Thymus (tissue), 14 donors: ENCODE measurements around the gene TBL2. TPM values are rescaled to one million over a fixed set of nuclear protein-coding genes. Genes with fewer than 3 reads are reported as not detected.

Source experiments
- DNase-seq, 9 donors: peaks; one replicate each; pipeline ENCODE4 v3.0.0-alpha.2; 2013; ENCODE audit warnings: low spot score in 9 of 9, low read depth in 6 of 9, missing footprints in 1 of 9
- H3K27ac ChIP-seq, 2 donors: one replicate each; pipeline ENCODE4 v1.5.1; 2013; ENCODE audit warnings: control low read depth in 1 of 2, low read depth in 1 of 2, low read length in 1 of 2, mild to moderate bottlenecking in 1 of 2, moderate library complexity in 1 of 2
- H3K27me3 ChIP-seq, 2 donors: one replicate each; pipeline ENCODE4 v1.5.1; 2013; ENCODE audit warnings: low read length in 1 of 2; ENCODE audit not compliant: control insufficient read depth in 2 of 2, insufficient read depth in 1 of 2
- H3K36me3 ChIP-seq, 2 donors: one replicate each; pipeline ENCODE4 v1.5.1; 2013; ENCODE audit warnings: low read length in 1 of 2, mild to moderate bottlenecking in 1 of 2, moderate library complexity in 1 of 2; ENCODE audit not compliant: control insufficient read depth in 2 of 2, insufficient read depth in 2 of 2
- H3K4me1 ChIP-seq, 2 donors: one replicate each; pipeline ENCODE4 v1.5.1; 2013; ENCODE audit warnings: low read length in 2 of 2; ENCODE audit not compliant: control insufficient read depth in 2 of 2, insufficient read depth in 2 of 2
- H3K4me3 ChIP-seq, 2 donors: one replicate each; pipeline ENCODE4 v1.5.1; 2013; ENCODE audit warnings: low read length in 2 of 2, control low read depth in 1 of 2, mild to moderate bottlenecking in 1 of 2
- H3K9me3 ChIP-seq, 2 donors: one replicate each; pipeline ENCODE4 v1.5.1; 2013; ENCODE audit warnings: low read length in 1 of 2, mild to moderate bottlenecking in 1 of 2; ENCODE audit not compliant: control insufficient read depth in 2 of 2, insufficient read depth in 1 of 2
- WGBS: extraction: QIAGEN DNeasy Blood & Tissue Kit; methylation state at CpG from one replicate; pipeline ENCODE4 v1.1.7; 2013; 5-methylcytosine and 5-hydroxymethylcytosine counted together
- long read RNA-seq, 10 donors: transcript quantifications; one replicate each; lab custom pipeline, GENCODE V29; 2026
- polyA plus RNA-seq: library from polyadenylated mRNA; stranded (reverse); fragments of 200-250 nt; gene quantifications from one replicate; pipeline ENCODE4 v1.2.3, GENCODE V29; 2013
- total RNA-seq: library from RNA; stranded (reverse); fragments of 120-200 nt; gene quantifications from one replicate; pipeline ENCODE4 v1.2.4, GENCODE V29; 2013
- donor health status: healthy.

The TBL2 gene, protein sequence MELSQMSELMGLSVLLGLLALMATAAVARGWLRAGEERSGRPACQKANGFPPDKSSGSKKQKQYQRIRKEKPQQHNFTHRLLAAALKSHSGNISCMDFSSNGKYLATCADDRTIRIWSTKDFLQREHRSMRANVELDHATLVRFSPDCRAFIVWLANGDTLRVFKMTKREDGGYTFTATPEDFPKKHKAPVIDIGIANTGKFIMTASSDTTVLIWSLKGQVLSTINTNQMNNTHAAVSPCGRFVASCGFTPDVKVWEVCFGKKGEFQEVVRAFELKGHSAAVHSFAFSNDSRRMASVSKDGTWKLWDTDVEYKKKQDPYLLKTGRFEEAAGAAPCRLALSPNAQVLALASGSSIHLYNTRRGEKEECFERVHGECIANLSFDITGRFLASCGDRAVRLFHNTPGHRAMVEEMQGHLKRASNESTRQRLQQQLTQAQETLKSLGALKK
- total RNA-seq (18.2 TPM), polyA plus RNA-seq (16.1 TPM)
- long read RNA-seq, donor 1, partial matches to known transcripts: 0 of 1 reads
- long read RNA-seq, donor 1, other reads (novel, unspliced or antisense): 0 of 1 reads
- long read RNA-seq, donor 2: 0 reads
- long read RNA-seq, donor 3, full-length matches to known transcripts: 7 of 7 reads
- long read RNA-seq, donor 3, partial matches to known transcripts: 0 of 7 reads
- long read RNA-seq, donor 3, other reads (novel, unspliced or antisense): 0 of 7 reads
- long read RNA-seq, donor 4, full-length matches to known transcripts: 3 of 3 reads
- long read RNA-seq, donor 4, partial matches to known transcripts: 0 of 3 reads
- long read RNA-seq, donor 4, other reads (novel, unspliced or antisense): 0 of 3 reads
- long read RNA-seq, donor 5, full-length matches to known transcripts: 11 of 11 reads
- long read RNA-seq, donor 5, partial matches to known transcripts: 0 of 11 reads
- long read RNA-seq, donor 5, other reads (novel, unspliced or antisense): 0 of 11 reads
- long read RNA-seq, donor 6, full-length matches to known transcripts: 4 of 4 reads
- long read RNA-seq, donor 6, partial matches to known transcripts: 0 of 4 reads
- long read RNA-seq, donor 6, other reads (novel, unspliced or antisense): 0 of 4 reads
- long read RNA-seq, donor 7, full-length matches to known transcripts: 4 of 4 reads
- long read RNA-seq, donor 7, partial matches to known transcripts: 0 of 4 reads
- long read RNA-seq, donor 7, other reads (novel, unspliced or antisense): 0 of 4 reads
- long read RNA-seq, donor 8, full-length matches to known transcripts: 3 of 3 reads
- long read RNA-seq, donor 8, partial matches to known transcripts: 0 of 3 reads
- long read RNA-seq, donor 8, other reads (novel, unspliced or antisense): 0 of 3 reads
- long read RNA-seq, donor 9, full-length matches to known transcripts: 5 of 5 reads
- long read RNA-seq, donor 9, partial matches to known transcripts: 0 of 5 reads
- long read RNA-seq, donor 9, other reads (novel, unspliced or antisense): 0 of 5 reads
- long read RNA-seq, donor 10, full-length matches to known transcripts: 1 of 1 reads
- long read RNA-seq, donor 10, partial matches to known transcripts: 0 of 1 reads
- long read RNA-seq, donor 10, other reads (novel, unspliced or antisense): 0 of 1 reads

DNA sequence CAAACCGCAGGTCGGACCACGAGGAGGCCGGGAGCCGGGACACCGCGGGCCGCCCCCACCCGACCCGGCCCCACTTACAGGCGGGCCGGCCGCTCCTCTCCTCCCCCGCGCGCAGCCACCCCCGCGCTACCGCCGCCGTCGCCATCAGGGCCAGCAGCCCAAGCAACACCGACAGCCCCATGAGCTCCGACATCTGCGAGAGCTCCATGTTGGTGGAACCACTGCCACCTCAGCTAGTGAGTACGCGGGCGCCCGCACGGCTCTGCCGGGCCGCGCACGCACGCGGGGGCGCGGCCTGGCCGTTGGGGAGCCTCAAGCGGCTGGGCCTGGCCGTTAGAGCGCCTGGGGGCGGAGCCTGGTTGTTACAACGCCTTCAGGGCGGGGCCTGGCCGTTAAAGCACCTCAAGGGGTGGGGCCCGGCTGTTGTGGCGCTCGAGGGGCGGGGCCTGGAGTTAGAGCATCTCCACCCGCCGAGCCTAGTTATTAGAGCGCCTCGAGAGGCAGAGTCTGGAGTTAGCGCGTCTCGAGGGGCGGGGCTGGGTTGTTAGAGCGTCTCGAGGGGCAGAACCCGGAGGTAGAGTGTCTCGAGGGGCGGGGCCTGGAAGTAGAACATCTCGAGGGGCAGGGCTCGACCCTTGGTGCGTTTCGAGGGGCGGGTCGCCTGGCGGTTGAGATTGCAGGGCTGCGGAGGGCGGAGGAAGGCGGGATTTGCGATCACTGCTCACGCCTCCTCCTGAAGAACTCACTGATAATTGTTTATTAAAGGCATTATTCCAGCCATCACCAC lies at the start of gene TBL2:
TSS of gene TBL2 (minus strand) at position 238 of the 787 bp plus-strand sequence. CDS start at position 208, 30 bp downstream.
- Histone ChIP-seq H3K27ac (peak within 1 kb of the TSS; percentile 87), H3K4me1 (peaks cover 6 to 20% of the 10 kb centered on the region in 2 donors), H3K4me3 (peak within 1 kb of the TSS; percentile 79 to 94), H3K9me3 (peaks cover 0 to 4% of the 10 kb centered on the region in 2 donors), H3K27me3 (no peaks in the 10 kb centered on the region), H3K36me3 (peaks cover 14% of the 10 kb centered on the region in 2 donors)
- WGBS: under 1% methylated on average over 75 of the region's 75 CpGs
- DNase-seq: peak; percentile 94 to 99 (median 97)

DNA sequence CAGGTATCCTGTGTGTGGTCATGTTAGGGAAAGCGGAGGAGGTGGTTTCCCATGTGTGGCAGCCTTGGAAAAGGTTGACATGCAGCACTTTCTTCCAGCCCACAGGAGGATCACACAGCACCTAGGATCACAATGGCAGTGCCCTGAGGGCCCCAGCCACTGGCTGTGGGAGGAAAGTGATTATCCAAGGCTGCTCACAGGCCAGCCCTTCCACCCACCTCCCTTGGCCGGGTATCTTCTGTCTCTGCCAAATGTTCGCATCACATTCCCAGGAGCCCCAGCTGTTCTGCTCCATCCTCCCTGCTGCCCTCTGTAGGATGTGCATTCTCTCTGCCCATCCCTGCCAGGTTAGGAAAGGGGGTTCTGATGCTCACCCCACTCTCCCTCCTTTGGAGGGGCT lies 48.4 kb upstream of the TBL2 start:
- H3K4me3 ChIP-seq: no peak overlapping the region
- peaks cover 2 to 4% of the 10 kb centered on the region in 2 donors for H3K9me3 ChIP-seq
- H3K36me3 ChIP-seq: no peaks in the 10 kb centered on the region
- DNase-seq: no peak
- peaks cover 3 to 13% of the 10 kb centered on the region in 2 donors for H3K4me1 ChIP-seq
- 39% methylated on average over 3 of the region's 3 CpGs for WGBS
- peaks cover 33 to 76% of the 10 kb centered on the region in 2 donors for H3K27me3 ChIP-seq
- no peak overlapping the region for H3K27ac ChIP-seq

DNA sequence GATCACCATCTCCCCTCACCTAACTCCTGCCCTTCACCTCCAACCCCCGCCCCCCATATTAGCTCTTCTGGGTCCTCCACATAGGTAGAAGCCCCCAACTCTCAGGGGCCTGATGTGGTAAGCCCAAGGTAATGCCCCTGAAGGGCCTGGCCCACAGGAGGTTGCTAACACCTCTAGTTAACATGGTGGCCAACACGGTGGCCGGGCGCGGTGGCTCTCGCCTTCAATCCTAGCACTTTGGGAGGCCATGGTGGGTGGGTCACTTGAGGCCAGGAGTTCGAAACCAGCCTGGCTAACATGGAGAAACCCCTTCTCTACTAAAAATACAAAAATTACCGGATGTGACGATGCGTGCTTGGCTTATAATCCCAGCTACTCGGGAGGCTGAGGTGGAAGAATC lies 46.9 kb upstream of the TBL2 start:
- Histone ChIP-seq H3K4me1 (peaks cover 3 to 13% of the 10 kb centered on the region in 2 donors), H3K9me3 (peaks cover 2 to 4% of the 10 kb centered on the region in 2 donors), H3K27ac (no peak overlapping the region), H3K27me3 (peaks cover 40 to 85% of the 10 kb centered on the region in 2 donors), H3K36me3 (no peaks in the 10 kb centered on the region), H3K4me3 (no peak overlapping the region)
- 94% methylated on average over 11 of the region's 11 CpGs for WGBS
- no peak for DNase-seq

DNA sequence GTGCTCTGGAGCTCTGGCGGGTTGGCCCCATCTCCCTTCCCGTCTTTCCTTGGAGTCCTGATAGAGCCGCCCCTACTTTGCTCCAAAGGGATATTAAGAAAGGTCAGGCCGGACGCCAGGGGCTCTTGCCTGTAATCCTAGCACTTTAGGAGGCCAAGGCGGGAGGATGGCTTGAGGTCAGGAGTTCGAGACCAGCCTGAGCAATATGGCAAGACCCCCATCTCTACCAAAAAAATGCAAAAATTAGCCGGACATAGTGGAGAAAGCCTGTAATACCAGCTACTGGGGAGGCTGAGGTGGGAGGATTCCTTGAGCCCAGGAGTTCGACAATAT lies 46.3 kb upstream of the TBL2 start:
- 49% methylated on average over 9 of the region's 9 CpGs for WGBS
- H3K27ac ChIP-seq: no peak overlapping the region
- H3K4me3 ChIP-seq: no peak overlapping the region
- peaks cover 2 to 4% of the 10 kb centered on the region in 2 donors for H3K9me3 ChIP-seq
- H3K27me3 ChIP-seq: peaks cover 40 to 85% of the 10 kb centered on the region in 2 donors
- no peaks in the 10 kb centered on the region for H3K36me3 ChIP-seq
- peaks cover 3 to 13% of the 10 kb centered on the region in 2 donors for H3K4me1 ChIP-seq
- DNase-seq: no peak

DNA sequence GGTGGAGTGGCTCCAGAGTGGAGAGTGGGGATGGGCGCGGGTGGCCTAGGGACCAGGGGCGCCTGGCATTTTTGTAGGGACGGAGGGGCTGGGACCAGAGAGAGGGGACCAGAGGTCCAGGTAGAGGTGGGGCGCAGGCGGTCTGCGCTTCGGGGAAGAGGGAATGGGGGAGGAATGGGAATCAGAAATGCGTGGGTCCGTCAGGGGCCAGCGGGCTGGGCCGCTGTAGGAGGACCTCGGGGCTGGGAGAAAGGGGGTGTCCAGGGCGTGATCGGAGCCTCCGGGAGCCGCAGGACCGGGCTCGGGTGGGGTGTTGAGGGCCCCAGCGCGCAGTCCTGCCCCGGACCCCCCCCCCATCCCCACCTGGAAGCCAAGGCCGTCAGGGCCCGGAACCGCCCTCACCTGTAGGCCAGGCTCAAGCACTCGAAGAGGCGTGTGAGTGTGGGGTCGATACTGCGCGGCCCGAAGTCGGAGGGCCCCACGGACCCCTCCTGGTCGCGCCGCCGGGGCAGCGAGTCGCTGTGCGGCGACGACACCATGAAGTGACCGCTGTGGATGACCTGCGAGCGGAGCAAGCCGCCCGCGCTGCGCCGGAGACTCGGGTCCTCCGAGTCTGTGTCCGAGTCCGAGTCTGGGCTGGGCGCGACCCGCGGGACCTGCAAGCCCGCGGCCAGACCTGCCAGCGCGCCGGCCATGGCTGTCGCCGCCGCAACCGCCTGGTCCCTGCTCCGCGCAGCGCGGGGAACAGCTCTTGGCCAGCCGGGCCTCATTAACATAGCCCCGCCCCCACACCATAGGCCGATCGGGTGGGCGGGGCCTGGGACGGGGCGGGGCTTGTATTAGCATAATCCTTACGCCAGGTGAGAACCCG lies 45.7 kb upstream of the TBL2 start, which contains the start of gene MLXIPL:
TSS of gene MLXIPL (minus strand) at position 725 of the 871 bp plus-strand sequence. CDS start at position 695, 30 bp downstream.
- H3K4me1 ChIP-seq: peaks cover 3 to 13% of the 10 kb centered on the region in 2 donors
- peak within 1 kb of the TSS in 1 of 2 donors; percentile 38 for H3K27ac ChIP-seq
- DNase-seq: peak in 2 of 9 donors; percentile 15 to 37
- 6% methylated on average over 80 of the region's 80 CpGs for WGBS
- peaks cover 40 to 80% of the 10 kb centered on the region in 2 donors for H3K27me3 ChIP-seq
- no peaks in the 10 kb centered on the region for H3K36me3 ChIP-seq
- peak within 1 kb of the TSS in 1 of 2 donors; percentile 32 for H3K4me3 ChIP-seq
- peaks cover 2 to 4% of the 10 kb centered on the region in 2 donors for H3K9me3 ChIP-seq

DNA sequence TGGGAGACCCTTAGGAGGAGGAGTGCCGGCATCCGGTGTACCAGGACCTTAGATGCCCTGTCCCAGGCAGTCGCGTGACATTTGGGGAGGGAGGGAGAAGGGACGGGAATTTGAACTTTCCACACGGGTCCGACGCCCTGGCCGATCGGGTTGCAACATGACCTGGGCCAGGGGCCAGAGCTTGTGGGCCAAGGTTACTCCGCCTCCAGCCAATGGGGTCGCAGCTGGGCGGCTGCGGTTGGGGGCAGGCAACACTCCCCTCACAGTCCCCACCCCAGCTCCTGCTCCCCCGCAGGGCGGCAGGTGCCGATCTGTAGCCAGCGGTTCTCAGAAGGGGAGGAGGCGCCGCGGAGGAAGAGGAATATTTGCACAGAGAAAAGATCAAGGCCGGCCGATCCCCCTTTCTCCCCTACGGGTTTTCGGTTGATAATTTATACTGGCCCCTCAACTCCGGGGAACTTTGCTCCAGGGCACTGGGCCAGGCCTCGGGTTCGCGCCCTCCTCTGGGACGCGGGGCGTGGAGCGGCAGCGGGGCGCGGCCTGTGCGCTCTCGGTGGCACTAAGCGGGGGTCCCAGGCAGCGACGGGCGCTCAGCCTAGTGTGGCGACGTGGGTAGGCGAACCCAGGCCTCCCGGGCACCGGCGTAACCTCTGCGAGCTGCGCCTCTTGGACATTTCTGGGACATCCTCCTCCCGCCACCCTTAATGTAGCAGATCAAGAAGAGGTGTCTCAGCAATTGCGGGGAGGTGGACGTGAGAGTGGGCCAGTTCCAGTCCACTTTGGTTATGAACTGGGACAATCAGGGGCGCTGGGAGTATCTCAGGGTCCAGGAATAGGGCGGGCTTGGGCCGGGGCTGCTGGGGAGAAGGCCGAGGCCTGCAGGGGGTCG lies 44.8 kb upstream of the TBL2 start:
- Histone ChIP-seq H3K4me1 (peaks cover 3 to 13% of the 10 kb centered on the region in 2 donors), H3K4me3 (peak overlapping the region in 1 of 2 donors; percentile 13), H3K36me3 (no peaks in the 10 kb centered on the region), H3K9me3 (peaks cover 2 to 4% of the 10 kb centered on the region in 2 donors), H3K27ac (no peak overlapping the region), H3K27me3 (peaks cover 40 to 79% of the 10 kb centered on the region in 2 donors)
- WGBS: 6% methylated on average over 58 of the region's 58 CpGs
- DNase-seq: peak in 1 of 9 donors; percentile 26
